Adrenal gland (tissue), 12 donors: Measurements from ENCODE around the gene CACNA1C. TPM values are rescaled to one million over a fixed set of nuclear protein-coding genes. Genes with fewer than 3 reads are reported as not detected.

Experiments used
- DNase-seq, 7 donors: peaks; one replicate each; pipeline ENCODE4 v3.0.0-alpha.2; 2019 to 2020
- H3K27ac ChIP-seq, 5 donors: fragments of 200-600 bp; sonication (generic) in 4 of 5; 1 replicate in 3 of 5; 2 replicates in 2 of 5; pipeline versions ENCODE4 v1.5.1 to v1.8.0; 2016 to 2020; ENCODE audit warnings: mild to moderate bottlenecking in 1 of 5
- H3K27me3 ChIP-seq: fragments of 200-600 bp; 2 replicates; pipeline ENCODE4 v1.8.0; 2021
- H3K36me3 ChIP-seq, 2 donors: fragments of 200-600 bp; replicated peaks in 1 of 2; 1 replicate in 1 of 2; 2 replicates in 1 of 2; pipeline versions ENCODE4 v1.5.1 to v1.8.0; 2018 to 2022
- H3K4me1 ChIP-seq, 2 donors: fragments of 200-600 bp; replicated peaks in 1 of 2; 1 replicate in 1 of 2; 2 replicates in 1 of 2; pipeline versions ENCODE4 v1.5.1 to v1.8.0; 2018 to 2021
- H3K4me3 ChIP-seq, 4 donors: fragments of 200-600 bp; sonication (generic) in 3 of 4; one replicate each; pipeline ENCODE4 v1.5.1; 2016 to 2018
- H3K9me3 ChIP-seq, 3 donors: fragments of 200-600 bp; sonication (generic) in 1 of 3; replicated peaks in 1 of 3; 1 replicate in 2 of 3; 2 replicates in 1 of 3; pipeline versions ENCODE4 v1.5.1 to v1.8.0; 2016 to 2021
- CTCF ChIP-seq, 6 experiments: fragments of 450-650 bp in 4 of 6; fragments of 200-600 bp in 2 of 6; sonication (generic) in 1 of 6; IDR thresholded peaks; 1 replicate in 5 of 6; 2 replicates in 1 of 6; pipeline versions ENCODE4 v1.5.1 to v1.8.0; 2016 to 2021; ENCODE audit warnings: antibody characterized with exemption in 6 of 6, mild to moderate bottlenecking in 2 of 6, moderate library complexity in 1 of 6
- POLR2A ChIP-seq, 2 donors: fragments of 450-650 bp; IDR thresholded peaks; one replicate each; pipeline ENCODE4 v1.6.1; 2017; ENCODE audit warnings: antibody characterized with exemption in 2 of 2, mild to moderate bottlenecking in 2 of 2, moderate library complexity in 1 of 2
- WGBS, 4 donors: extraction: QIAGEN DNeasy Blood & Tissue Kit in 2 of 4; methylation state at CpG; one replicate each; pipeline versions ENCODE4 v1.1.5 to v1.1.7; 2013 to 2017; 5-methylcytosine and 5-hydroxymethylcytosine counted together
- intact Hi-C, 2 donors: fragments of 100-400 bp; cut with DNase I; formaldehyde crosslinking; loops; one replicate each; pipeline versions ENCODE4 v1.14.1 to v1.15.0; 2022 to 2023
- polyA plus RNA-seq, 3 donors: library from polyadenylated mRNA; stranded (reverse); fragments of 200-250 nt in 2 of 3; fragments of 350-450 nt in 1 of 3; fragmentation: Illumina TruSeq in 1 of 3; extraction: RNeasy Lipid Tissue Mini Kit (QIAGEN cat#74804) in 1 of 3; gene quantifications; one replicate each; pipeline ENCODE4 v1.2.3, GENCODE V29; 2013 to 2014
- total RNA-seq, 9 donors: library from RNA; depleted of rRNA in 4 of 9; stranded (reverse); fragments of >200 nt in 4 of 9; fragments of 120-200 nt in 1 of 9; fragmentation: NEBNext Ultra II Directional in 1 of 9; extraction: Animal tissue kit (Norgen Biotek cat#: 25700) in 1 of 9; gene quantifications; one replicate each; pipeline versions ENCODE4 v1.1.0 to v1.2.4, GENCODE V29; 2013 to 2023
- donor health status: healthy with polysubstance abuse.
- donor health status: Bipolar disorder and iron deficiency.
- donor health status: DM: yes; HTN: yes; CAD: no.
- donor health status: DM: no; HTN: no; CAD: no.
- donor health status: DM: no; HTN: no; CAD: no.
- donor health status: DM: yes; HTN: yes; CAD: no.

The CACNA1C gene
- total and polyA plus RNA-seq, 12 donors: 1.4 to 5.8 (median 3.5) TPM

GRCh38 chr12:2375871-2376270, 323.1 kb downstream of the CACNA1C start:
- no peaks in the 10 kb centered on the region for H3K4me1 ChIP-seq
- no peak overlapping the region for H3K4me3 ChIP-seq
- no peaks in the 10 kb centered on the region for H3K36me3 ChIP-seq
- intact Hi-C loops: no loop called here
- no peak for DNase-seq
- no peak for TF ChIP-seq POLR2A (IDR thresholded peaks at IDR 0.05)
- TF ChIP-seq CTCF (IDR thresholded peaks at IDR 0.05): no peak
- no peak overlapping the region for H3K27ac ChIP-seq
- no peaks in the 10 kb centered on the region for H3K27me3 ChIP-seq
- H3K9me3 ChIP-seq: no peaks in the 10 kb centered on the region
- 77 to 93% (median 81%) methylated on average over 2 to 3 of the region's 3 CpGs for WGBS, 4 donors

GRCh38 chr12:2376908-2377657, 324.3 kb downstream of the CACNA1C start:
- Histone ChIP-seq H3K9me3 (no peaks in the 10 kb centered on the region), H3K4me3 (no peak overlapping the region), H3K4me1 (no peaks in the 10 kb centered on the region), H3K27ac (no peak overlapping the region), H3K27me3 (no peaks in the 10 kb centered on the region), H3K36me3 (no peaks in the 10 kb centered on the region)
- intact Hi-C loops: no loop called here
- DNase-seq: no peak
- 73 to 83% (median 76%) methylated on average over 18 to 20 of the region's 20 CpGs for WGBS, 4 donors
- TF ChIP-seq POLR2A (IDR thresholded peaks at IDR 0.05) (no peak), CTCF (IDR thresholded peaks at IDR 0.05) (no peak)

GRCh38 chr12:2378835-2379330, 326.1 kb downstream of the CACNA1C start:
- intact Hi-C loops: no loop called here
- DNase-seq: no peak
- no peak overlapping the region for H3K27ac ChIP-seq
- H3K27me3 ChIP-seq: no peaks in the 10 kb centered on the region
- no peaks in the 10 kb centered on the region for H3K9me3 ChIP-seq
- WGBS, 4 donors: 71 to 77% (median 73%) methylated on average over 7 of the region's 7 CpGs
- TF ChIP-seq POLR2A (IDR thresholded peaks at IDR 0.05): no peak
- TF ChIP-seq CTCF (IDR thresholded peaks at IDR 0.05): no peak
- H3K4me3 ChIP-seq: no peak overlapping the region
- H3K4me1 ChIP-seq: no peaks in the 10 kb centered on the region
- no peaks in the 10 kb centered on the region for H3K36me3 ChIP-seq

GRCh38 chr12:2380946-2381345, 328.2 kb downstream of the CACNA1C start:
- Histone ChIP-seq H3K27me3 (no peaks in the 10 kb centered on the region), H3K4me1 (no peaks in the 10 kb centered on the region), H3K36me3 (no peaks in the 10 kb centered on the region), H3K4me3 (no peak overlapping the region), H3K27ac (no peak overlapping the region), H3K9me3 (no peaks in the 10 kb centered on the region)
- TF ChIP-seq CTCF (IDR thresholded peaks at IDR 0.05) (no peak), POLR2A (IDR thresholded peaks at IDR 0.05) (no peak)
- intact Hi-C loops: no loop called here
- 61 to 93% (median 71%) methylated on average over 2 of the region's 2 CpGs for WGBS, 4 donors
- no peak for DNase-seq
